Measurements from ENCODE around the gene RECQL. TPM values are rescaled to one million over a fixed set of nuclear protein-coding genes. Genes with fewer than 3 reads are reported as not detected.
A peak's percentile ranks its signal among the peaks of the same experiment; 100 is the strongest.
"Not testable (repeated sequence)": the region's sequence is repeated elsewhere in the genome, so short reads cannot be mapped to it uniquely, and the experiment has no call there.

RECQL gene
- total and polyA plus RNA-seq, 4 experiments from 2014 or later = 64.0 to 91.7 (median 78.9) TPM

DNA sequence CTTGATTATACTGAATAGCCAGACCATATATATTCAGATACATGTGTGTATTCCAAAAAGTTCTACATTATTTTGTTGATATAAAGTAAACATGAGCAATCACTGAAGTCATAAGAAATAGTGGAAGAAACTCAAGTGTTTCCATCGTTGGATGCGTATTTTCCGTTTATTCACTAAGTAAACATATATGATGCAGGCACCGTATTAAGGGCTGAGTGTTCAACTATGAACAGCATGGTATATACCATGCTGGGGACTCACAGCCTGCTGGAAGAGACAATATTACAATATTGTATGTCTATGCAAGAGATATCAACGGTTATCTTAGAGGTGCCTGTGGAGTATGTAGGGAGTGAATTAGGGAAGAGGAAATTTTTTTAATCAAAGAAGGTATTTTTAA lies 62.8 kb downstream of the RECQL start:
- peak overlapping the region; percentile 97 to 100 (median 98) for H3K4me3 Mint-ChIP-seq
- intact Hi-C loops (cut with micrococcal nuclease) = loop anchor here (1.0 to 5.0 kb wide), 5 partner anchors 34 to 894 kb away; partner anchors contain the start of genes GOLT1B, LDHB, RECQL and ST8SIA1
- CTCF ChIA-PET (ENCODE audit: partially characterized antibody) = interaction anchor here (2.0 kb wide), 1 partner anchor 22 kb away, joined by 5 read pairs; no protein-coding TSS in a partner anchor
- H3K27ac Mint-ChIP-seq = peak overlapping the region; percentile 97 to 99 (median 98)
- peaks cover 20 to 49% of the 10 kb centered on the region in 2 donors for H3K36me3 Mint-ChIP-seq
- Histone ChIP-seq H3K4me1 (ENCODE audit: insufficient read depth, low read length) (peaks cover 53% of the 10 kb centered on the region), H3K4me3 (ENCODE audit: low read length in 2 of 2) (peak overlapping the region; percentile 92 to 94), H3K36me3 (ENCODE audit: insufficient read depth, low read length) (peaks cover 4% of the 10 kb centered on the region), H3K27ac (ENCODE audit: low read depth, low read length) (peak overlapping the region; percentile 81), H3K27me3 (ENCODE audit: insufficient read depth, low read length) (no peaks in the 10 kb centered on the region), H3K9me3 (ENCODE audit: control insufficient read depth in 1 of 2, low read length in 2 of 2) (no peaks in the 10 kb centered on the region)
- DNase-seq = no peak
- POLR2A ChIA-PET (ENCODE audit: partially characterized antibody) = interaction anchor here (0.9 to 5.3 kb wide), 10 partner anchors 14 to 219 kb away, joined by 3 to 67 read pairs (median 6); partner anchors contain the start of genes GOLT1B, LDHB and RECQL
- no peaks in the 10 kb centered on the region for H3K9me3 Mint-ChIP-seq
- peaks cover 27 to 66% (median 46%) of the 10 kb centered on the region in 4 donors for H3K4me1 Mint-ChIP-seq
- no peaks in the 10 kb centered on the region for H3K27me3 Mint-ChIP-seq

DNA sequence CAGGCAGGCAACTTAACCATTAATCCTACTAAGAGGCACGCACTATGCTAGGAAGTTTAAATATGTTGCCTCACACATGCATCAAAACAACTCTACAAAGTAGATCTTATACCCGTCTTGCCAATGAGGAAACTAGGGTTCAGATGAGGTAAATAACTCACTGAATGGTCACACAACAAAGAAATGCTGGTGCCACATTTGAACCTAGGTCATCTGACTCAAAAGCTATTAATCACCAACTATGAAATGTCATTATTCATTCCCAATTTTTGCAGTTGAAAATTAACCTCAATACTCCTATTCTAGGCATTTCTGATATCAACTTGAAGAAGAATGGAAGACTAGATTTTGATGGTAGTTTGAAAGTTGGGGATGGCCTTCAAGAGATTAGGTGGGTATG lies 66.7 kb downstream of the RECQL start:
- H3K4me3 Mint-ChIP-seq = no peak overlapping the region
- no peaks in the 10 kb centered on the region for H3K9me3 ChIP-seq (ENCODE audit: control insufficient read depth in 1 of 2, low read length in 2 of 2)
- H3K4me1 Mint-ChIP-seq = peaks cover 13 to 33% (median 21%) of the 10 kb centered on the region in 4 donors
- intact Hi-C loops (cut with micrococcal nuclease) = loop anchor here (5.0 kb wide), 4 partner anchors 38 to 898 kb away; partner anchors contain the start of genes LDHB and ST8SIA1
- H3K9me3 Mint-ChIP-seq = peaks cover 0 to 4% (median 0%) of the 10 kb centered on the region in 8 donors
- no peaks in the 10 kb centered on the region for H3K36me3 ChIP-seq (ENCODE audit: insufficient read depth, low read length)
- ChIA-PET CTCF (ENCODE audit: partially characterized antibody) (no interaction called here), POLR2A (ENCODE audit: partially characterized antibody) (no interaction called here)
- no peak overlapping the region for H3K4me3 ChIP-seq (ENCODE audit: low read length in 2 of 2)
- DNase-seq = no peak
- peaks cover 18% of the 10 kb centered on the region for H3K4me1 ChIP-seq (ENCODE audit: insufficient read depth, low read length)
- H3K36me3 Mint-ChIP-seq = peaks cover 0 to 19% of the 10 kb centered on the region in 2 donors
- H3K27ac ChIP-seq (ENCODE audit: low read depth, low read length) = no peak overlapping the region
- no peak overlapping the region for H3K27ac Mint-ChIP-seq
- no peaks in the 10 kb centered on the region for H3K27me3 ChIP-seq (ENCODE audit: insufficient read depth, low read length)
- H3K27me3 Mint-ChIP-seq = no peaks in the 10 kb centered on the region

DNA sequence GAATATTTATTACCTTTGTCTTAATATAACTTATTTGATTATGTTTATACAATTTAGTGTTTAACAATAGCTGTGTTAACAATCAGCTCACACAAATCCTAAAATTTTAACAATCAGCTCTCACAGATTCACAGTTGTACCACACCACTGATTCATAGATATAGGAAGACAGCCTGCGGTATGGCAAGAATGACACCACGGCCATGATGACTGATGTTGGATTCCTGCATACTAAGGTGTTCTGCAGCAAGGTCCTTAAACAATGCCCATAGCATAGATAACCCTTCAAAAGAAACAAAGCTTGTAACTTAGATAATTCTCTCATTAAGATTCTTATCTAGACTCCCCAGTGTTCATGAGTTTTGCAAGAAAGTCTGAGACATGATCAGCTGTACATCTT lies 67.9 kb downstream of the RECQL start:
- peaks cover 0 to 4% (median 0%) of the 10 kb centered on the region in 8 donors for H3K9me3 Mint-ChIP-seq
- POLR2A ChIA-PET (ENCODE audit: partially characterized antibody) = no interaction called here
- Histone ChIP-seq H3K4me1 (ENCODE audit: insufficient read depth, low read length) (peaks cover 6% of the 10 kb centered on the region), H3K27ac (ENCODE audit: low read depth, low read length) (no peak overlapping the region), H3K27me3 (ENCODE audit: insufficient read depth, low read length) (no peaks in the 10 kb centered on the region), H3K9me3 (ENCODE audit: control insufficient read depth in 1 of 2, low read length in 2 of 2) (no peaks in the 10 kb centered on the region), H3K36me3 (ENCODE audit: insufficient read depth, low read length) (no peaks in the 10 kb centered on the region), H3K4me3 (ENCODE audit: low read length in 2 of 2) (no peak overlapping the region)
- DNase-seq = no peak
- H3K4me1 Mint-ChIP-seq = peaks cover 2 to 21% (median 11%) of the 10 kb centered on the region in 4 donors
- H3K27me3 Mint-ChIP-seq = no peaks in the 10 kb centered on the region
- intact Hi-C loops (cut with micrococcal nuclease) = no loop called here
- H3K27ac Mint-ChIP-seq = no peak overlapping the region
- no peak overlapping the region for H3K4me3 Mint-ChIP-seq
- CTCF ChIA-PET (ENCODE audit: partially characterized antibody) = interaction anchor here (1.2 kb wide), 1 partner anchor 18 kb away, joined by 4 read pairs; no protein-coding TSS in a partner anchor
- H3K36me3 Mint-ChIP-seq = peaks cover 0 to 11% of the 10 kb centered on the region in 2 donors

DNA sequence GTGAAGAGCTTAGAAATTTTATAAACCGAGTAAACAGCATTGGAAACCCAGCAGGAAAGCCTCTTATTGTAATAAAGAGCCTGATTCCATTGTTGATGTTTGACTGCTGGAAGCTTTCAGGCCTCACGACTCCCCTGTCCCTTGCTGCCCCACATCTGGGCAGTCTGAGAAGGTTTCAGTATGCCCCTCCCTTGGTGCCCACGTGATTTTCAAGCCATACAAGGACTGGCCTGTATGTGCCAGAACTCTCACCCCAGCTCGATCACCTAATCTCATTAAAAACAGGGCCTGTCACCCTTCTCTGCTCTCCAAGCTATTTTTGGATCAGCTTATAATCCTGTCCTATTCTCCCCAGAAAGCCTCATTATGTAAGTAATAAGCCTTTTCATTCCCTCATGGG lies 71.4 kb downstream of the RECQL start:
- Mint-ChIP-seq H3K4me1 (no peaks in the 10 kb centered on the region), H3K36me3 (no peaks in the 10 kb centered on the region), H3K9me3 (peaks cover 0 to 7% (median 0%) of the 10 kb centered on the region in 8 donors), H3K27me3 (peaks cover 2 to 3% of the 10 kb centered on the region in 2 donors), H3K27ac (peak overlapping the region in 1 of 7 donors; percentile 51), H3K4me3 (no peak overlapping the region)
- ChIA-PET CTCF (ENCODE audit: partially characterized antibody) (no interaction called here), POLR2A (ENCODE audit: partially characterized antibody) (no interaction called here)
- H3K36me3 ChIP-seq (ENCODE audit: insufficient read depth, low read length) = no peaks in the 10 kb centered on the region
- no peaks in the 10 kb centered on the region for H3K4me1 ChIP-seq (ENCODE audit: insufficient read depth, low read length)
- intact Hi-C loops (cut with micrococcal nuclease) = no loop called here
- no peak for DNase-seq
- H3K27ac ChIP-seq (ENCODE audit: low read depth, low read length) = no peak overlapping the region
- H3K9me3 ChIP-seq (ENCODE audit: control insufficient read depth in 1 of 2, low read length in 2 of 2) = no peaks in the 10 kb centered on the region
- H3K27me3 ChIP-seq (ENCODE audit: insufficient read depth, low read length) = no peaks in the 10 kb centered on the region
- no peak overlapping the region for H3K4me3 ChIP-seq (ENCODE audit: low read length in 2 of 2)

DNA sequence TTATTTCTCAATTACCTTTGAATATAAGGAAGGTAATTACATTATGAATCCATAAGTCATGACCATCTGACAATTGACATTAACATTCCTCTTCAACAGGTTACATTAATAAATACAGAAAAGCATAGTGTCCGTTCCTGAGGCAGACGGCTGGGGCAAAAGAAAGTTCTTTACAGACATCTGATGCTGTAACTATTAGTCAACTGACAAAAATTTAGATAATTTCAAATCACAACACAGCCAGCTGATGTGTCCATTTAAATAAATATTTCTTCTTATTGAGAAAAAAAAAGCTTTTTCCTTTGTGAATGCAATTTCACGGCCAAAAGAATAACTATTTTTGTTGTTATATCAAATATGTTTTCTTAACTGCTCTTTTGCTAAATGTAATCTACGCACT lies 73.2 kb downstream of the RECQL start:
- DNase-seq = no peak
- no peaks in the 10 kb centered on the region for H3K9me3 ChIP-seq (ENCODE audit: control insufficient read depth in 1 of 2, low read length in 2 of 2)
- Mint-ChIP-seq H3K4me1 (no peaks in the 10 kb centered on the region), H3K36me3 (no peaks in the 10 kb centered on the region), H3K9me3 (peaks cover 0 to 7% (median 0%) of the 10 kb centered on the region in 8 donors), H3K27me3 (peaks cover 2 to 3% of the 10 kb centered on the region in 2 donors), H3K4me3 (no peak overlapping the region), H3K27ac (no peak overlapping the region)
- CTCF ChIA-PET (ENCODE audit: partially characterized antibody) = no interaction called here
- no peaks in the 10 kb centered on the region for H3K27me3 ChIP-seq (ENCODE audit: insufficient read depth, low read length)
- H3K36me3 ChIP-seq (ENCODE audit: insufficient read depth, low read length) = no peaks in the 10 kb centered on the region
- H3K4me3 ChIP-seq (ENCODE audit: low read length in 2 of 2) = no peak overlapping the region
- intact Hi-C loops (cut with micrococcal nuclease) = no loop called here
- H3K27ac ChIP-seq (ENCODE audit: low read depth, low read length) = no peak overlapping the region
- H3K4me1 ChIP-seq (ENCODE audit: insufficient read depth, low read length) = no peaks in the 10 kb centered on the region
- POLR2A ChIA-PET (ENCODE audit: partially characterized antibody) = no interaction called here

DNA sequence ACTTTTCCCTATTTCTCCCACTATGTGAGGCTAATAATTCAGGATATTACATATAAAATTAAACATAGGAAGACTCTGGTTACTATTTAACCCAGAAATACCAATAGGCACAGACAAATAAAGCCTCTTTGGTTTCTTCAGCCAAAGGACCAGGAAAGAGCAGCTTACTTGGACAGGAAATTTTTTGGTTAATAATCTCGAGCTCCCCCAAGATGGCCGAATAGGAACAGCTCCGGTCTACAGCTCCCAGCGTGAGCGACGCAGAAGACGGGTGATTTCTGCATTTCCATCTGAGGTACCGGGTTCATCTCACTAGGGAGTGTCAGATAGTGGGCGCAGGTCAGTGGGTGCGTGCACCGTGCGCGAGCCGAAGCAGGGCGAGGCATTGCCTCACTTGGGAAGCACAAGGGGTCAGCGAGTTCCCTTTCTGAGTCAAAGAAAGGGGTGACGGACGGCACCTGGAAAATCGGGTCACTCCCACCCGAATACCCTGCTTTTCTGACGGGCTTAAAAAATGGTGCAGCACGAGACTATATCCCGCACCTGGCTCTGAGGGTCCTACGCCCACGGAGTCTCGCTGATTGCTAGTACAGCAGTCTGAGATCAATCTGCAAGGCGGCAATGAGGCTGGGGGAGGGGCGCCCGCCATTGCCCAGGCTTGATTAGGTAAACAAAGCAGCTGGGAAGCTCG lies 82.3 kb downstream of the RECQL start:
- H3K27ac ChIP-seq (ENCODE audit: low read depth, low read length); POLR2A ChIA-PET (ENCODE audit: partially characterized antibody); H3K36me3 ChIP-seq (ENCODE audit: insufficient read depth, low read length); H3K36me3 Mint-ChIP-seq; CTCF ChIA-PET (ENCODE audit: partially characterized antibody); intact Hi-C loops (cut with micrococcal nuclease); H3K4me3 ChIP-seq (ENCODE audit: low read length in 2 of 2); H3K27ac Mint-ChIP-seq; H3K9me3 ChIP-seq (ENCODE audit: control insufficient read depth in 1 of 2, low read length in 2 of 2); H3K4me1 Mint-ChIP-seq; H3K9me3 Mint-ChIP-seq; H3K27me3 ChIP-seq (ENCODE audit: insufficient read depth, low read length); DNase-seq; H3K4me3 Mint-ChIP-seq; H3K4me1 ChIP-seq (ENCODE audit: insufficient read depth, low read length): not testable (repeated sequence)
- H3K27me3 Mint-ChIP-seq = peaks cover 9 to 14% of the 10 kb centered on the region in 2 donors

All from CD4-positive, alpha-beta memory T cell (primary cell).